ENCODE results near the gene SCLY.

The SCLY gene

DNA sequence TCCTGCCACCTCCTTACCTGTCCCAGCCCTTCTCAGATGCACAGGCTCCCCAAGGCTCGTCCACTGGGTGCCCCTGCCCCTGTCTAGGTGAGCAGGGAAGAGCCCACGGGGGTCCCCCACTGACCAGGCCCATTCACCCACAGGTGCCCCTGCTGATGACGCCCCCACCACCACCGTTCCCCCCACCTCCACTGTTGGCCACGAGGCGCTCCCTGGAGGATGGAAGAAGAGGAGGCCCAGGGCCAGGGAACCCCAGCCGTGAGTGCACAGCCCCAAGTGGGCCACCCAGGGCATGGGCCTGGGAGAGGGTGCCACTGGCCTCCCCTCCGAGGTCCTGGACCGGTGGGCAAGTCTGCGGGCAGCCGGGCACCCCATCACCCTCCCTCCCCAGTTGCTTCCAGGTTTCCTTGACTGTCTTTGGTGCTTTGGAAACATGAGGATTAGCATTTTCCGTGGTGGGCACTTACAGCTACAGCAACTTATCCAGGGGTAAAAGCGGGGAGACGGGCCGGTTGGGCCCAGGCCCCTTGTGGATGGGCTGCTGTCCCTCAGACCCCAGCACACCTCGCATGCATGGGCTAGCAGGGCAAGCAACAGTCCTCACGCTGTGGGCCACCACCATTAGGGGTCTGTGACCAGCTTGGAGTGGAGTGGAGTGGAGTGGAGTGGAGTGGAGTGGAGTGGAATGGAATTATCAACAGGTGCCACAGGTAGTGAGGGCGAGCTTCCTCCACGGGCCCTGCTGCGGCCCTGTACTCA lies 64.5 kb downstream of the SCLY start:
- H3K27ac ChIP-seq: no peak overlapping the region
- TF ChIP-seq, protein P1, sequence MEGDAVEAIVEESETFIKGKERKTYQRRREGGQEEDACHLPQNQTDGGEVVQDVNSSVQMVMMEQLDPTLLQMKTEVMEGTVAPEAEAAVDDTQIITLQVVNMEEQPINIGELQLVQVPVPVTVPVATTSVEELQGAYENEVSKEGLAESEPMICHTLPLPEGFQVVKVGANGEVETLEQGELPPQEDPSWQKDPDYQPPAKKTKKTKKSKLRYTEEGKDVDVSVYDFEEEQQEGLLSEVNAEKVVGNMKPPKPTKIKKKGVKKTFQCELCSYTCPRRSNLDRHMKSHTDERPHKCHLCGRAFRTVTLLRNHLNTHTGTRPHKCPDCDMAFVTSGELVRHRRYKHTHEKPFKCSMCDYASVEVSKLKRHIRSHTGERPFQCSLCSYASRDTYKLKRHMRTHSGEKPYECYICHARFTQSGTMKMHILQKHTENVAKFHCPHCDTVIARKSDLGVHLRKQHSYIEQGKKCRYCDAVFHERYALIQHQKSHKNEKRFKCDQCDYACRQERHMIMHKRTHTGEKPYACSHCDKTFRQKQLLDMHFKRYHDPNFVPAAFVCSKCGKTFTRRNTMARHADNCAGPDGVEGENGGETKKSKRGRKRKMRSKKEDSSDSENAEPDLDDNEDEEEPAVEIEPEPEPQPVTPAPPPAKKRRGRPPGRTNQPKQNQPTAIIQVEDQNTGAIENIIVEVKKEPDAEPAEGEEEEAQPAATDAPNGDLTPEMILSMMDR (conservative IDR thresholded peaks at IDR 0.05): no peak

DNA sequence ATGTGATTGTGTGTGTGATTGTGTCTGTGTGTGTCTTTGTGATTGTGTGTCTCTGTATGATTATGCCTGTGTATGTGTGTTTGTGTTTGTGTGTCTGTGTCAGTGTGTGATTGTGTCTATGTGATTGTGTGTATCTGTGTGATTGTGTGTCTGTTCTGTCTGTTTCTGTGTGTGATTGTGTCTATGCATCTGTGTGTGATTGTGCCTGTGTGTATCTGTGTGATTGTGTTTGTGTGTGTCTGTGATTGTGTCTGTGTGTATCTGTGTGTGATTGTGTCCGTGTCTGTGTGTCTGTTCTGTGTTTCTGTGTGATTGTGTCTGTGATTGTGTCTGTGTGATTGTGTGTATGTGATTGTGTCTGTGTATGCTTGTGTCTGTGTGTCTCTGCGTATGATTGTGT lies 65.5 kb downstream of the SCLY start:
- TF ChIP-seq, protein P1 (conservative IDR thresholded peaks at IDR 0.05): no peak
- H3K27ac ChIP-seq: no peak overlapping the region

DNA sequence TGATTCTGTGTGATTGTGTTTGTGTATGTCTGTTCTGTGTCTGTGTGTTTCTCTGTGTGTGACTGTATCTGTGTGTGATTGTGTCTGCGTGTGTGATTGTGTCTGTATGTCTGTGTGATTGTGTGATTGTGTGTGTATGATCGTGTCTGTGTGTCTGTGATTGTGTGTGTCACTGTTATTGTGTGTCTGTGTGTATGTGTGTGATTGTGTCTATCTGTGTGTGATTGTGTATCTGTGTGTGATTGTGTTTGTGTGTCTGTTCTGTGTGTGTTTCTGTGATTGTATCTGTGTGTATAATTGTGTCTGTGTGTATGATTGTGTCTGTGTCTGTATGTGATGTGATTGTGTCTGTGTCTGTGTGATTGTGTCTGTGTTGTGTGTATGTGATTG lies 66.0 kb downstream of the SCLY start:
- TF ChIP-seq, protein P1 (conservative IDR thresholded peaks at IDR 0.05): no peak
- H3K27ac ChIP-seq: no peak overlapping the region

DNA sequence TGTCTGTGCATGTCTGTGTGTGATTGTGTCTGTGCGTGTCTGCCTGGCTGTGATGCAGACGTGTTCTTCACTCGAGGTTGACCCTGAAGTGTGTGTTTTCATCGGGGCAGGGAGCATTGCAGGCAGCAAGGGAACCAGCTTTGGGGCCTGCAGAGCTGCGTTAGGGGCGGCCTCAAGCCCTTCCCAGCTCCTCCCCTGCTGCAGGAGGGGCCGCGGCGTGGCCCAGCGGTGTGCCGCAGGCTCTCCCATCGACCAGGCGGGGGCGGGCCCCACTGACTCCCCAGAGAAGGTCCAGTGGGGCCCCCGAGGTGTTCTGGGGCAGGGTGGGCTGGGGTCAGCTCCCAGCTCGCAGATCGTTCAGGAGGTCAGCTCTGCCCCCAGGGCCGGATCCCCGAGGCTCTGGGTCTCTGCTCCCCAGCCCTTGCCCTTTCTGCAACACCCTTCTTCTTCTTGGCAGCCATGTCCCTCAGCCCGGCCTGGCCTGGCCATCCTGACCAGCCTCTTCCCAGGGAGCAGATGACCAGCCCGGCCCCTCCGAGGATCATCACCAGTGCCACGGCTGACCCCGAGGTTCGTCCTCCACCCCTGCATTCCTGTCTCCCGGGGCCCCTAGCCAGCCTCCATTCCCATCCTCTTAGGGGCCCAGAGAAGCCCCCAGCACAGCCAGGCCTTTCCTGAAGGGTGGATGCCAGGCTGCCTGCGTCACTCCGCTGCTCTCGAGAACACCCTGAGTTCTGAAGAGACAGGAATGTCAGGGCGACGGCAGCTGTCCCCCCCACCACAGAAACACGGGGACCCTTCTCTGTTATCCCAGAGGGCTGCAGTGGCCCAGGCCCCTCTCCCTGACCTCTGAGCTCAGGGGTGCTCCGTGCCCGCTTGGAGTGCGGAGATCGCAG lies 66.6 kb downstream of the SCLY start:
- no peak overlapping the region for H3K27ac ChIP-seq
- TF ChIP-seq, protein P1 (conservative IDR thresholded peaks at IDR 0.05): no peak

DNA sequence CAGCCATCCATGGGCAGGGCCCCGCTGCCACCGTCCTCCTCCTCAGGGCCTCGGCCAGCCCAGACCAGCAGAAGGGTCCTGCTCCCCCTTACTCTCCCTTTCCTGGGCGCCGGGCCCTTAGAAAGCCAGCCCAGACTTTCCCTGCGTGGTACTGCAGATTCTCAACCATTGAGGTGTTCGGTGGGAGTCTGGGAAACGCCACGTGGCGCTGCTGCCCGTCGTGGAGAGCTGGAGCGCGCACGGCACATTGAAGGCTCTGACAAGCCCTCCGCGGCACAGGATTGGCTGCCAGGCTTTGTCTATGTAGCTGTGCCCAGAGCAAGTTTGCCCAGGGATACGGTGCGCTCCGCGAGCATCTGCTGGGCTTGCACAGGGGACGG lies 67.2 kb downstream of the SCLY start:
- no peak overlapping the region for H3K27ac ChIP-seq
- TF ChIP-seq, protein P1 (conservative IDR thresholded peaks at IDR 0.05): no peak

DNA sequence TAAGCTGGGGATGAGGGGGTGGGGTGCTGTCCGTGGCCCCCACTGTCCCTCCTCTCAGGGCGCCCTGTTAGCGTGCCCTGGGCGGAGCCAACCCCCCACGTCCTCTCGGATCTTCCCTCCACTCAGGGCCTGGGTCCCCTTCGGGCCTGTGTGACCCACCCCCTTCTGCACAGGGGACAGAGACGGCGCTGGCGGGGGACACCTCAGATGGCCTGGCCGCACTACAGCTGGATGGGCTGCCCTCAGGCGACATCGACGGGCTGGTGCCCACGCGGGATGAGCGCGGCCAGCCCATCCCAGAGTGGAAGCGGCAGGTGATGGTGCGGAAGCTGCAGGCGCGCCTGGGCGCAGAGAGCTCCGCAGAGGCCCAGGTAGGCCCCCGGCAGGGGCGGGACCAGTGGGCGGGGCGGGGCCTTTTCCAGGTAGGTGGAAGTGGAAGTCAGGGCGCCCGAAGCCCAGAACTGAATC lies 67.8 kb downstream of the SCLY start:
- no peak overlapping the region for H3K27ac ChIP-seq
- TF ChIP-seq, protein P1 (conservative IDR thresholded peaks at IDR 0.05): no peak
